DOHH2 (cell line): ENCODE results near the gene SCNN1A.

Source experiments
- CTCF ChIP-seq: fragments of 200-600 bp; sonication (generic); IDR thresholded peaks from one replicate; pipeline ENCODE4 v1.5.1; 2014; ENCODE audit warnings: antibody characterized with exemption, mild to moderate bottlenecking, low read depth, low read length; ENCODE audit not compliant: poor library complexity, severe bottlenecking
- EZH2phosphoT487 ChIP-seq: fragments of 200-600 bp; sonication (generic); IDR thresholded peaks from 2 replicates; pipeline ENCODE4 v1.6.1; 2017; ENCODE audit warnings: borderline replicate concordance, mild to moderate bottlenecking, antibody characterized with exemption, low read length, moderate library complexity, mixed read lengths

- TF ChIP-seq EZH2phosphoT487 (no peak), CTCF (no peak)
These were observed 24.7 kb upstream of the SCNN1A start for GRCh38 chr12:6399884-6400644.
